Stimulated activated CD4-positive, alpha-beta T cell treated with anti-CD3 and anti-CD28 coated beads, Interleukin-1b, Interleukin-23, amount 100 ng/mL, for 24 hours (primary cell): ENCODE data around the gene LRMDA.
A peak's percentile ranks its signal among the peaks of the same experiment; 100 is the strongest.

Source experiments
- DNase-seq, 4 experiments: peaks; one replicate each; pipeline ENCODE4 v3.0.0-alpha.2; 2020; ENCODE audit warnings: low read depth in 4 of 4, low spot score in 1 of 4

LRMDA gene

DNA sequence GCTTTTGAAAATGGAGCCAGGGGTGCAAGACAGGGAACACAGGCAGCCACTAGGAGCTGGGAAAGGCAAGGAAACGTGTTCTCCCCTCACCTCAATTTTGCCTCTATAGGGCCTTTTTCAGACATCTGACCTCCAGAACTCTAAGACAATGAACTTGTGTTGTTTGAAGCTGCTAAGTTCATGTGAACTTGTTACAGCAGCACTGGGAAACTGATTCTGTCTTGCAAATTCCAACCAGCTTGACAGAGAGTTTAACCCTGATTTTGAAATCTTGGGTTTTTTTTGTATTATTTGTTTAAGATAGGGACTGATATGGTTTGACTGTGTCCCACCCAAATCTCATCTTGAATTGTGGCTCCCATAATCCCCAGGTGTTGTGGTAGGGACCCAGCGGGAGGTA, 852.9 kb downstream of the LRMDA start:
- no peak for DNase-seq

DNA sequence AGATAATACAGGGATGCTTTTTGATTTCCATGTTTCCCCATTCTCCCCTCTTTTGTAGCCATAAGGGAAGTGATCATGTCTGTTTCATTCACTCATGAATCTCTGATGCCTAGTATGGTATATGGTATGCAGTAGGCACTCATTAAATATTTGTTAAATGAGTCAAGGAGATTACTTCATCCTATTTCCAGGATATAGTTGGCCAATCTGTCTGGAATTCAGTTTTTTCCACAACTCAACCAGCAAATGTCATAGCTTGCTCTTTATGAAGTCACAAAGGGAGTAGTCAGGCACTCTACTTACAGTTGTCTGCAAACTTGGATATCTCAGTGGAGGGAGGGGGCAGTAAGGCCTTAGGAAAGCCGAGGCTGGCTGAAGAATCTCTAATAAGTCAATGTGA, 853.6 kb downstream of the LRMDA start:
- no peak for DNase-seq

DNA sequence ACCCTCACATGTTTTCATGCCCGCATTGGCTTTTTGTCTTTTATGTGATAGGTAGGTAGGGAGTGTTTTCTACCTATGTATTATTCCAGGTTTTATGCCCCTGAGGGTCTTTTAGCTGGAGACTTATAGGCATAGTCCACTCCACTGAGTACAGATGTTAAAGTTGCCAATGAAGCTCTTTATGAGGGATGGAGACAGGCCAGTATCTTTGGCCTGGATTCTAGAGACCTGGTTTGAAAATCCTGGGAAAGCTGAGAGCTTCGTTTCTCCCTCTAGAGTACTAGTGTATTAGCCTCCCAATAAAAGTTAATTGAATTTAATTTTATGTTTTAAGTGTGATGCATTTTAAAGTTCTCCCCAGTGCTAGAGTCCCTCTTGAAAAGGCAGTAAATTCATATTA, 854.1 kb downstream of the LRMDA start:
- no peak for DNase-seq

DNA sequence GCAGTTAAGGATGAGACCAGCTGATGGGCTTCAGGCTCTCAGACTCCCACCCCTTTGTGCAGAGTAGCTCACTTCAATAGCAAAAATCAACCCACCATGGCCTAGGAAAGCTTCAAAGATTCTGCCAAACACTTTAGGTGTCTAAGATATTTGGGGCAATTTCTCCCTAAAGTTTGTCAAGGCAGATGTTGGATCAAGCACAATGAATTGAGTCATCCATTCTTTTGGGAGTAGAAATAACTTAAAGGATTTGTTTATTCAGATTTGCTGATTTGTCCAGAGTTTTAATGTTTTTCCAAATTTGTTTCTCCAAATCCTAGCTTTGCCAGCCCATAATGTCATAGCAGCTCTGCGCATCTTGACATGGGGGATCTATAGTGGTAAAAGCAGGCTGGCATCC, 855.1 kb downstream of the LRMDA start:
- DNase-seq = no peak

DNA sequence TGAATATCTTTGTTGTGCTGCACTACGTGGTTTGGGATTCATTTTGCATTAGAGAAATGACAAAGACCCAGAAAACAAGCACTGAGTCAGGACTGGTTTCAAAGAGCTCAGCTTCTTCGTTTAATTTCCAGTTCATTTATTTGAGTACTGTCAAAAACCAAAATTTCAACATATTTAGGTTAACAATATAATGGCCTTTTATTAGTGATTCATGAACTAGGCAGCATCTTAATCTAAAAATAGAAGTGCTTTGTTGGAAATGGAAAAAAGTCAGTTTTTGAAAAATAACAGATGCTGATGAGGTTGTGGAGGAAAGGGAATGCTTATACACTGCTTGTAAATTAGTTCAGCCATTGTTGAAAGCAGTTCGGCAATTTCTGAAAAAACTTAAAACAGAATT, 856.4 kb downstream of the LRMDA start:
- no peak for DNase-seq

DNA sequence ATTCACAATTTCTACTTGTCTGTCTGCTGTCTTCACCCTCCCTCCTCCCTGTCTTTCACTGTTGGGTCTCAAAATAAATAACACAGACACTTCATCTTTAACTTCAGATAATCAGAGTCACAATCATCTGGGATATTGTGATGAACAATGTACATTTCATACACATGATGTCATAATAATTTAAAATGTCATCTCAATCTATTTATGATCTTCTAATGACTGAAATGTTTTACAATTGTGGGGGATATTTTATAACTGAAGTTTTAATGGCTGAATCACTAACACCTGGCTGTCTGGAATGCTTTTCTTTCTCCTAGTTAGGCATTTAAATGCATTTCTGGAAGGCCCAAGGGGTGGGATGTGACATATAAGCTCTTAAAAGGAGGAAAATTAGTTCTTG, 859.8 kb downstream of the LRMDA start:
- no peak for DNase-seq

DNA sequence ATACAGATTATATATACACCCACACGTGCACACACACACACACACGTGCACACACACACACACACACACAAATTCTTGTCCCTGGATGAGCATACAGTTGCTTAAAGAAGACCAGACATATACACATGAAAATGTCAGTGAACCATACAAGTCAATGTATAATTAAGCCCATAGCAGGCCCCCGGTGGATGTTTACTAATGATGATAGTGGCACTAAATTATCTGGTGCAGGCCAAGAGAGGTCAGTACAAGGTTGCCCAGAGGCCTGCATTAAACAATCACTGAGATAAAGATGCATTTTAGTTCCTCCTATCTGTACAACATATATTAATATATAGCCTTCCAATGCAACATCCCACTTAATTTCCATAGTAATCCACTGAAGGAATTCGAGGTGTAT, 860.5 kb downstream of the LRMDA start:
- DNase-seq = no peak

DNA sequence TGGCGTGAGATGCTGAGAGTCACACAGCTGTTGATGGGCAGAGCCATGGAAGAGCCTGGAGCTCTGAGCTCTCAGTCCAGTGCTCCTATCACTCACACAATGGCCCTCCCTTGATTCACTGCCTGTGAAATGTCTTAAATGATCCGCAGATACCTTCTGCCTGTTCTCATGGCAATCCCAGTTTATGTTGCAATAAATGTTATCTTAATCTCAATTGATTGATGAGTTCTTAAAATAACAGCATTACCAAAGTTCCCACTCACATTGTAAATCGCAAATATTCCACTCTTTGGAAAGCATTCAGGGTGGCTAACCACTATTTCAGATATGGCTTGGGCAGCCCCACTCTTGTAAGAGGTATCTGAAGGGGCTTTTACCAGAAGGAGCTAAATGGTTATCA, 865.5 kb downstream of the LRMDA start:
- no peak for DNase-seq

DNA sequence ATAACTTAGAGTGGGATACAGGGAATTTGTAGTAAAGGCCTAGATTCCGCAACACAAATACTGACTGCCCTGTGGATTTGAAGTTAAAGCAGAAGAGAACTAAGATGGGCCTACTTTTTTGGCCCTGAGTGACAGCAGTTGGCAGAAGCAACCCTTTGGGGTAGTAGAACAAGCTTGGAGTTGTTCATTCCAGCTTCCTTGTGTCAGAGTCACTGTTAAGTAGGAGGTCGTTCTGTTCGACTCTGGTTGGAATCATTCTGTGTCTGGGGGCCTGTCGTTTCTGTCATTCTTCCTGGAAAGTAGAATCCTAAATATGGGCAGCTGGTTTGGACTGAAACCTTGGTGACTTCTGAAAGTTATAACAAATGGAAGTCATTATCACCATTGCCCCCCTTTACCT, 865.9 kb downstream of the LRMDA start:
- no peak for DNase-seq

DNA sequence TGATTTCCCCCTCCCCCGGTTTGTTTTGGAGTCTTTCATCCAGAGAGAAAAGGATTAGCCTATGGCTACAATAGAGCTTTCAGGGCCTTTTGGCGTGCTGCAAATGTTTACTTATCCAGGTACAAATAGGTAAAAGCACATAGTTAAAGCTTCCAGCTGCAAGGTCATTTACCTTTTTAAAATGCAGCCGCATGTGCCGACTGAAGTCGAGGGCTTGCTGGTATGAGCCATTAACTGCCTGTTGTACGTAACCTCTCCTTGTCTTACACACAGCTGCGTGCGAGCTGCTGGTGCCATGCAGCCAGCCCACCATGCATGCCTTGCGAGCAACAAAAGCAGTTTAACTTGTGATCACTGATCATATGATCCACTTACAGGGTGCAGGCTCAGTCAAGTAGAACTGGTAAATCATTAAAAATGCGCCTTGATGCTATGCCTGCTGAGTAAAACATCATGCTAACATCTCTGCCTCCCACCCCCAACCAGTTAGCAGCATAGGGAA, 866.4 kb downstream of the LRMDA start:
- no peak for DNase-seq

DNA sequence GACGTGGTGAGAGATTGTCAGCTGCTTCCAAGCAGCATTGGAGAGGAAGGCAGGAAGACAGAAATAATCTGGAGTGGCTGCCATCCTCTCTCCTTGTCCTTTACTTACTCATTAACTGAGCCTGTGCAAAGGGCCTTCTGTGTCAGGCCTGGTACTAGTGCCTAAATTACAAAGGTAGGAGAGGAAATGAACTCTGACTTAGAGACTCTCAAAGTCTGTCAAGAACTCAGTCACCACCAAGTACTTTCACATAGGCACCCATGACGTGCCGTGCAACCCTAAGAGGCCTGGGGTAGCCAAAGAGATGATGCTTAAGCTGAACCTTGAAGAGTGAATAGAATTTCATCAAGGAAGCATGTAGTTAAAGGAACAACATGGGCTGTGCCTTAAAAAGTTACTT, 866.9 kb downstream of the LRMDA start:
- no peak for DNase-seq

DNA sequence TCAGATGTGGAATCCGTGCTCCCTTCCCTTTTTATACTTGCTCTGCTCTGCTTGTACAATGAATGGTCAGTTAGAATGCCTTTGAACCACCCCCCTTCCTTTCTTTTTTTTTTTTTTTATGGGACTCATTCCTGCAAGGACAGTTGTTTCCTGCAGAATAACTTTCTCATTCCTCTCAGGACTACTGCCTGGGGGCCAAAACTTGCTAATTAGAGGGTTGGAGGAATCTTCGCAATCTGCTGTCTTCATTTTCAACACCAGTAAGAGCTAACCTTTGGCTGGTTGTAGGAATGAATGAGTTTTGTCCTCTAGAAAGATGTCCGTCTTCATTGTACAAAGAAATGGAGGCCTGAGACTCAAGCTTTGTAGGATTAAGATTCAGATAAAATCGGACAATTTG, 868.1 kb downstream of the LRMDA start:
- no peak for DNase-seq

DNA sequence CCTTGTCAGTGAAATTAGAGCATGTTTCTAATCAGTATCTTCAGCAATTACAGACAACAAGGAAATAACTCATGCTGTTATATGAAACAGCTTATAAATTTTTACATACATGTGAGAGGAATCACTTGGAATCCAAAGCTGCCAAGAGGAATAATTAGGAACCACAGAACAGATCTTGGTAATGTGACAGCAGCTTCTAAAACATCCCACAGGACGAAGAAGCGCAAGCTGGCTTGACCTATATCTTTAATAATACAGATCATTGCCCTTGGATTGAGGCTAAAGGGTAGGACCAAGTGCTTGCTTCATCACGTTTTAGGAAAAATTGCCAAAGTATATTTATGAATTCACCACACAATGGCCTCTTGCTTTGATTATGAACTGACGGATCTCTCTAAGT, 869.8 kb downstream of the LRMDA start:
- DNase-seq = no peak

DNA sequence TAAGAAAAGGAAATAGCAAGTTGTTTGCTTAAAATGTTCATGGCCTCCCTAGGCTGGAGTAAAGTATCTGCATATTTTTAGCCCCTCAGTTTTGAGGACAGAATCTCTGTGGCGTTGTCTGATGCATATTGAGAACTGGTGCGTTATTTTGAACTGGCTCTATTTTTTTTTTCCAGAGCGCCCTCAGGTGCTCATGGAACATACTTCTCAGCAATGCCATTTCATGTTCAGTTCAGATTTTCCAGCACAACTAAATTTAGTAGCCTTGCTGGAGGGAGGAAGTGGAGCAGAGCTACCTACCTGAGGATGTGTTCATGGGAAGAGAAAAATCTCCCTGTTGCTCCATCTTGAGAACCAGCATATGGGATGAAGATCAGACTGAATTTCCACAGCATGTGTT, 870.5 kb downstream of the LRMDA start:
- no peak for DNase-seq

DNA sequence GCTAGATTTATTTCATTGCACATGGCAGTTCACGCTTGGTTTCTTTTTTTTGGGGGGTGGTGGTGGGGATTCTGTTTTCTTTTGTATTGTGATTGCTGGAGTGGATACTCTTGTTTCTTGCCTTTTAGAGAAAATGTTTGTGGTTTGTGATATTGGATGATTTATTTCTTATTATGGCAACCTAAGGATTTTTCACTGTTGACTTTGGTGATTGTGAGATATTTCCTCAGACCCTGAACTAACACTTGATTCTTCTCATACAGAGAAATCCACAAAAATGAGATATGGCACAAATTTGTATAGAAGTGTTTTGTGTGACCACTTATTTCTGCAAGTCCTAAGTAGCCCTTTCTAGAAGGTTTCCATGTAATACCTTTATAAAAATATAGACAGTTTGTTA, 871.1 kb downstream of the LRMDA start:
- no peak for DNase-seq

DNA sequence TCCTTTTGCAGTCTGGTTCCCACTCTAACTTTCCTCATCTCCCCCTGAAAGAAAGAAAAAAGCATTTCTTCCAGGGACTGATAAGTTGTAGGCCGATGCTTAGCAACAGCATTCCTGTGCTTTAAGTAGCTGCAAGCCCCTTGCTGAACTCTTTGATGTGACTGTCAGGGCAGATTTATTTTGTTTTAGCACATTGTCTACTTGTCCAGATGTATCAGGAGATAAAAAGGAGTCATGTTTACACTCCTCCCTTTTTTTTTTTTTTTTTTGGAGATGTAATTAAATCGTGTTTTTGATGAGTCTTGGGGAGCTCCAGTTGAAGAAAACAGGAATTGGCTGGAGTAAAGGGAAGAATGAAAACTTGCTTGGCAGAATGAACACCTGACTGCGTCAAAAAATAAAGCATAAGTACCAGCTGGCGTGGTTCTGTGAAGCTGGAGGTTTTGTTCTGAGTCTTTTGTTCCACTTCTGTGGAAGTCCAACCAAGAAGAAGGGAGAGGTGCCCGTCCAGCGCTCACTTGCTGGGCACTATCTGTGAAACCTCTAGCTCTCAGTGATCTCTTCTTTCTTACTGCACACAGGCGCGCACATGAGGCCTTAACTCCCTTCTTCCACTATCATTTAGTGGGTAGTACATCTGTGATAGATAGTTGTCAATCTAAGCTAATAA, 871.7 kb downstream of the LRMDA start:
- DNase-seq = no peak

DNA sequence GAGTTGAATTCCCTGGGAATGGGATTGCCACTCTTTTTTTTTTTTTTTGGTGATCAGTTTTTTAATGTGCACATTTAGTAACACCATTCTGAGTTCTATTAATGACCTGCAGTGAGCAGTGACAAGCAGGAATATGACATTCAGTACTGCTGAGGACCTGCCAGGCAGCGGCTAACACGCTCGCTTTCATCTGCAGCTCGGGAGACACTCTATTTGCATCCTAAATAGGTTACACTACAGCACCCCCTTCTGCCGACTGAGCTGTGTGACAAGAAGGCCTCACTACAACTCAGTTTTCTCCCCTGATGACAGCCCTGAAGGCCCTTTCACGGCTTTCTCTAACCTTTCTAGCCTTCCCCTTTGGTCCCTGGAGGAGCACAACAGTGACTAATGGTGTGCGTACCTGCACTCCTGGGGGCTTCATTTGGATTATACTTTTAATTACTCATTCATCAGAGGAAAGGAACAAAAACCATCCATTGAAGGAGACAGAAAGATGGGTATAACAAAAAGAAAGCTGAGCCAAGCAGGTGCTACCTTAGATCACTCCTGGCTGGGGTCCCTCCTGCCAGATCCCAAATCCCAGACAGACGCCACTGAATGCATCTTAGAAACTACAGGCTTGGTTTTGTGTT, 872.4 kb downstream of the LRMDA start:
- peak in 1 of 4 experiments; percentile 4 for DNase-seq

DNA sequence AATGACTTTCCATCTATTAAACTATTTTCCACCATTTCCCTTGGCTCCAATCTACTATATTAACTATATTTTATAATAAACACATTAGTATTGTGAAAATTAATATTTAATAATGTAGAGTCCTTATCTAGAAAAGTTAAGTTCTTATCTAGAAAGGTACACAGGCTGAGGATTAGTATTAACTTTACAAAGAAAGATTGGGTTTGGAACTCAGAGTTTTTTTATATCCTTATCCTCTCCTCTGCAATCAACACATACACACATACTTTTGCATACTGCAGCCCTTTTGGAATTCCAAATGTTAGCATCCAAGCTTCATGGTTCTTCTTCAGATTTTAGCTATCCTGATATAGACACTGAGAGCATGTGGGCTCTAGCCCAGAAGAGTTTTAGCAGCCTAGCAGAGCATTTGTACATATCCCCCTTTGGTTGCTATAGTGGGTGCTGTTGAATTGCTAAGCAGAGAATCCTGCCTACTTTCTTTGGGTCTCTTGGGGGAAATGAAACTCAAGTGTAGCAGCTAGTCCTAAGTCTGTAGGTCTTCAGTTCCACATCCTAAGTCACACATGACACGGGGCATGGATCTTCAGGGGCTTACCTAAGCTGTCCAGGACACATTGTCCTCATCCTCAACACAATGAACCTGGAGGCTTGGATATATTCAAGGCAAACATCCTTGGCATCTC, 874.6 kb downstream of the LRMDA start:
- no peak for DNase-seq

DNA sequence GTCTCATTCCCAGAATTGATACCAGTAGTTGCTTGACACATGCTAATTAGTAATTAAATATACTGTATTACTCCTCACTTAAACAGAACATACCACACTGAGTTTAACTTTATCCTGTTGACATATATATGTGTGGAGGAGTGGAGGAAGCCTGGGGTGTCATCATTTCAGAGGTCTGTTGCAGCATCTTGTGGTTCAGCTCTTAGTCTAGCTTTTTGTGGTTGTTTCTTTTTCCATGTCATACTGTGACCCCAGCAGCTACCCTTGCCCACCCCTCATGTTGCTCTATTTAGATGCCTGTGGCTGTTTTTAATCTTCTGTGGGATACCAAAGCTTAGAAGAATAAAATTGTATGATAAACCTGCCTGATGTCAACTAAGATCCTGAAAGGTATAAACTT, 875.4 kb downstream of the LRMDA start:
- DNase-seq = no peak

DNA sequence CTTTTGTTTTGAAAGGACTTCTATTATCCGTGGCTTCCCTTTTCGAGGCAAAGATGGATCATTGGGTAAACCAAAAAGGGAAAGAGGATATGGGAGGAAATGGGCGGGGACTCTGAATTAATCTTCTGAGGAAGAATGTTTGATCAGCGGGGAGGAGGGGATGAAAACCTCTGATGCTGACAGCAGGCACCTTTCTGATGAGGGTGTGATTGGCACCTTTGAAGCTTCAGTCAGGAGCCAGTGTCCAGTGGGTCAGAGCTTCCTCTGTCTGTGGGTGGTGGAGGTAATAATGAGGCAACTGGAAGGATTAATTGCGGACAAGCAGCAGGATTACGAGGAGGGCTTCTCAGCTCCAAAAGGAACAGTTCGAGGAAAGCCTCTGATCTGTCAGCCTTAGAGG, 877.6 kb downstream of the LRMDA start:
- DNase-seq = no peak

DNA sequence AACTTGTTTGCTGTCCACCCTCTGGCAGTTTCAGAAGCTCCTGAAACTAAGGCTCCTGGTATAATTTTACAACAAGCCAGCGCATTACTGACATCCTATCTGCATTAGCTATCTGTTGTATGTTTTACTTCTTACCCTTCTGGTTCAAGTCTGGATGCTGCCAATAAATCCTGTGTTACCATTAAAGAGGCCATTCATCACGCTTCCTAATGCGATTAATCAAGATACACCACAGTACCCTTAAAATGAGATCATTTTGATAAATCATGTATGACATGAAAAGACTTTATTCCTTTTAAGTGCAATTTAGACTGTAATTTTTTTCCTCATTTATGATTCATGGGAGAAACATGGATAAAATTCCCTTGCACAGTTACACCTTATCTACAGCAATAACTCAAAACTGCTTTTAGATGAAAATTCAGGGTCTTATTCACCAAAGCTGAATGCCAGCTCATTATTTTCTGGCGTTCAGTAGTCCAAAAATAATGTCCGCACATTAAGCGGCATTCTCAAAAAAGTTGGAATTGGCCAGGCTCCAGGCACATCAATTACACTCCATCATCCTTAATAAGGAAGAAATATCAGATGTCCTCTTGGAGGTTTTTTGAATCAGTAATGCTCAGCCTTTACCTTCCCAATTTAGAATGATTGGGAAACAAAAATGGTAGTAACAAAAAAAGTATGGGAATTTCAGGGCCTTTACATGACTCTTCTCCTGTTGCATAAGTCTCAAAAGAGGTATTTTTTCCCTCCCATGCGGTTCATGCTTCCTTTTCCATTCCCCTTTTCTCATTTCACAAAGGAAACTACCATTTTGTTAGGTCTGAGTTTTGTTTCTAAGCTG, 878.5 kb downstream of the LRMDA start:
- DNase-seq = no peak
